ENCODE results near the gene NAV1. TPM values are rescaled to one million over a fixed set of nuclear protein-coding genes. Genes with fewer than 3 reads are reported as not detected.

NAV1 gene
- total RNA-seq, 4 donors from 2014 or later = 22.9 to 49.2 (median 34.2) TPM

- Histone ChIP-seq H3K4me3 (peak overlapping the region; percentile 58 to 87 (median 64)), H3K27ac (peak overlapping the region; percentile 88 to 98 (median 92)), H3K36me3 (no peaks in the 10 kb centered on the region), H3K27me3 (no peaks in the 10 kb centered on the region), H3K4me1 (peaks cover 1 to 69% (median 40%) of the 10 kb centered on the region in 4 donors), H3K9me3 (no peaks in the 10 kb centered on the region)
- TF ChIP-seq EP300 (IDR thresholded peaks at IDR 0.05) (no peak), POLR2A (IDR thresholded peaks at IDR 0.05) (no peak), CTCF (IDR thresholded peaks at IDR 0.05) (no peak)
- no peak for DNase-seq (ENCODE audit: low spot score in 2 of 2)
- 16 to 17% methylated on average over 3 of the region's 3 CpGs for WGBS, 2 donors
Measured at GRCh38 chr1:201506092-201506491, 32.8 kb upstream of the NAV1 start.

- TF ChIP-seq POLR2A (IDR thresholded peaks at IDR 0.05) (peak; percentile 88 to 90), EP300 (IDR thresholded peaks at IDR 0.05) (peak in 1 of 2 donors; percentile 94), CTCF (IDR thresholded peaks at IDR 0.05) (peak in 2 of 5 experiments; percentile 50)
- H3K9me3 ChIP-seq = no peaks in the 10 kb centered on the region
- H3K27ac ChIP-seq = peak within 1 kb of the TSS; percentile 88 to 98 (median 92)
- H3K4me1 ChIP-seq = peaks cover 0 to 69% (median 40%) of the 10 kb centered on the region in 4 donors
- no peaks in the 10 kb centered on the region for H3K36me3 ChIP-seq
- H3K4me3 ChIP-seq = peak within 1 kb of the TSS; percentile 58 to 87 (median 64)
- DNase-seq (ENCODE audit: low spot score in 2 of 2) = peak; percentile 70 to 75
- 2 to 3% methylated on average over 22 of the region's 71 CpGs for WGBS, 2 donors
- H3K27me3 ChIP-seq = no peaks in the 10 kb centered on the region
Measured at GRCh38 chr1:201506557-201507359, 32.2 kb upstream of the NAV1 start, which contains the start of gene CSRP1. TSS of gene CSRP1 (minus strand) at chr1:201507123. CDS start at chr1:201496303, 10,820 bp downstream.

GRCh38 chr1:201507360-201507675 is 31.6 kb upstream of the NAV1 start:
- Histone ChIP-seq H3K4me1 (peaks cover 0 to 69% (median 40%) of the 10 kb centered on the region in 4 donors), H3K4me3 (peak overlapping the region; percentile 58 to 87 (median 64)), H3K9me3 (no peaks in the 10 kb centered on the region), H3K36me3 (no peaks in the 10 kb centered on the region), H3K27me3 (no peaks in the 10 kb centered on the region), H3K27ac (peak overlapping the region; percentile 88 to 98 (median 92))
- no peak for DNase-seq (ENCODE audit: low spot score in 2 of 2)
- 29 to 43% methylated on average over 9 to 10 of the region's 11 CpGs for WGBS, 2 donors
- TF ChIP-seq CTCF (IDR thresholded peaks at IDR 0.05) = no peak
- TF ChIP-seq EP300 (IDR thresholded peaks at IDR 0.05) = no peak
- no peak for TF ChIP-seq POLR2A (IDR thresholded peaks at IDR 0.05)

- TF ChIP-seq EP300 (IDR thresholded peaks at IDR 0.05) (no peak), CTCF (IDR thresholded peaks at IDR 0.05) (no peak), POLR2A (IDR thresholded peaks at IDR 0.05) (no peak)
- H3K4me3 ChIP-seq = no peak overlapping the region
- H3K27ac ChIP-seq = peak overlapping the region in 1 of 4 donors; percentile 97
- H3K9me3 ChIP-seq = no peaks in the 10 kb centered on the region
- H3K27me3 ChIP-seq = no peaks in the 10 kb centered on the region
- 85 to 90% methylated on average over 2 of the region's 2 CpGs for WGBS, 2 donors
- DNase-seq (ENCODE audit: low spot score in 2 of 2) = no peak
- no peaks in the 10 kb centered on the region for H3K36me3 ChIP-seq
- H3K4me1 ChIP-seq = peaks cover 0 to 69% (median 41%) of the 10 kb centered on the region in 4 donors
Measured at GRCh38 chr1:201508809-201509208, 30.1 kb upstream of the NAV1 start.
